HCT116 (cell line): ENCODE data around the gene RPE65.

ENCODE experiments used
- CTCF ChIP-seq, 3 experiments: fragments of 200-600 bp in 1 of 3; sonication (generic) in 1 of 3; IDR thresholded peaks in 2 of 3; conservative IDR thresholded peaks in 1 of 3; 2 replicates each; pipeline ENCODE4 v1.5.1; 2012 to 2017; ENCODE audit warnings: low read depth in 2 of 3, low read length in 2 of 3, antibody characterized with exemption in 1 of 3, borderline replicate concordance in 1 of 3, control low read depth in 1 of 3, mild to moderate bottlenecking in 1 of 3, mixed read lengths in 1 of 3, mixed run types in 1 of 3, moderate library complexity in 1 of 3; ENCODE audit not compliant: insufficient read depth in 1 of 3
- POLR2AphosphoS5 ChIP-seq: IDR thresholded peaks from 2 replicates; pipeline ENCODE4 v1.6.1; 2011; ENCODE audit warnings: mild to moderate bottlenecking, low read depth, low read length, moderate library complexity

GRCh38 chr1:68464891-68465290 lies 15.1 kb upstream of the RPE65 start:
- TF ChIP-seq POLR2AphosphoS5 (no peak), CTCF (IDR thresholded peaks at IDR 0.05 in 2 of 3, conservative IDR thresholded peaks at IDR 0.05 in 1 of 3; ENCODE audit: borderline replicate concordance in 1 of 3, insufficient read depth in 1 of 3, low read depth in 2 of 3, low read length in 2 of 3) (no peak)
